NCI-H1417 treated with DMSO at 0.1 percent for 48 hours (cell line): ENCODE results near the gene TCFL5.

Experiments used
- DNase-seq: peaks from one replicate; lab custom pipeline; 2025; lab: John Stamatoyannopoulos, UW

TCFL5 gene

DNA sequence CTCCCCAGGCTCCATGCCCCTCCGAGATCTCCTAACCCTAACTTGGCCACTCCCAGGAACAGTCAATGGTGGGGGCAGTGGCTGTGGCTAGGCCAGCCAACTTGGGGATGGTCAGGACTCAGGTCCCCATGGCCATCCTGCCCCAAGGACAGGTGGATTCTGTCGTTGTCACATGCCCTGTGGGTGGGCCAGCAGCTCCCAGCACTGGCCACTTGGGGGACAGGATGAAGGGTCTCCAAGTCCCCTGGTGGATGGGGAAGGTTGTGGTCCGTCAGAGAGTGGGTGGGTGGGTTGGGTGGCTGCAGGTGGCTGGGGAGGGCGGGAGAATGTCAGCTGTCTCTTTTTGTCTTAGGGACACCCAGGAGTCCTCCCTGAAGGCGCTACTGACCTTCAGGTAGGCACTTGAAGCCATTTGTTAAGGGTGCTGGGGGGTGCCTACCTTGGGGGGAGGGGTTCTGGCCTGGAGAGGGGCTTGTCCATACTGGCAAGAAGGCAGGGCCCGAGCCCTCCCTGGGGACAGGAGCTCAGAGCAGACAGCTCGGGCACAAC is 39.3 kb downstream of the TCFL5 start:
- no peak for DNase-seq

DNA sequence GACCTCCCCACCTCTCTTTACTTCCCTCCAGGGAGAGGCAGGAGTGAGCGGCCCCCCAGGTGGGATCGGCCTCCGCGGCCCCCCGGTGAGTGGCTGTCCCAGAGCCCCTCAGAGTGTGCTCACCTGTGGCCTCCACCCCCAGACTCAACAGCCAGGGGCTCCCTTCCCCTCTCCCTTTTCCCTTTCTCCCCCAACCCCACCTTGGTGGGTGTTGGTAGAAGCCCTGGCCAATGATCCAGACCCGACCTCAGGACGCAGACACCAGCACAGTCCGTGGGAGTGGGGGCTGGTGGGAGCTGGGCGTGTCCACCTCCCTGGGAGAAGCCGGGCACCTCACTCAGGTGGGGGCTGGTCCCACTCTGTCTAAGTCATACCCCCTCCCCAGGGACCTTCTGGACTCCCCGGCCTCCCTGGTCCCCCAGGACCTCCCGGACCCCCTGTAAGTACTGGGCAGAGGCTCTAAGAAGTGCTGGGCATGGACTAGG is 39.9 kb downstream of the TCFL5 start:
- no peak for DNase-seq

DNA sequence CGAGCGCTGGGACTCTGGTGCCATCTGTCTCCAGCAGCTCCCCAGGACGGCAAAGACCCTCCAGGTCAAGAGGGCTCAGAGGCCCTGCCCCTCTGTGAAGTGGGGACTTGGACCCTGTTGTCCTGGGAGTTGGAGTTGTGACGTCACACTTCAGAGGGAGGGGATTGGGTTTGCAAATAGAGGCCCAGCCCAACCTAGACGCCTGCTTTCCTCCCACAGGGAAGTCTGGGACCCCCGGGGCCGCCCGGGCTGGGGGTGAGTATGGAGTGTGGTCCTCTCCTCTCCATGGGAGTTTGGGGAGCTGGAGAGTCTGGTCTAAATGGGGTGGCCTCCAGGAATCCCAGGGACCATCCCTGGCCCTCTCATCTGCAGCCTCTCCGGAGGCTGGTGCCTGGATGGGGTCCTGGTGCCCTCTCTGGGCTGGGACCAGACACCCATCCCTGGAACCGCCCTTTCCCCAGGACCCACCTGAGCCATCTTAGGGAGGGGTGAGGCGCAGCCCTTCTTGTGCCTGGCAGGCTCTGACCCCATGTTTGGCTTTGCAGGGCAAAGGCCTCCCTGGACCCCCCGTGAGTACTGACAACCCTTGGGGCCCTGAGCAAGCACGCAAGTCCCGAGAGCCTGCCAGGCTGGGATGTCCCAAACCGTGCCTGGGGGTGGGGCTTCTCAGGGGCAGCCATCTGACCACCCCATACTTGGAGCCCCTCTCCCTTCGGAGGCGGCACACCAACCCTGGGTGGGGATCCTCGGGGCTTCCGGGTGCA is 40.5 kb downstream of the TCFL5 start:
- no peak for DNase-seq

DNA sequence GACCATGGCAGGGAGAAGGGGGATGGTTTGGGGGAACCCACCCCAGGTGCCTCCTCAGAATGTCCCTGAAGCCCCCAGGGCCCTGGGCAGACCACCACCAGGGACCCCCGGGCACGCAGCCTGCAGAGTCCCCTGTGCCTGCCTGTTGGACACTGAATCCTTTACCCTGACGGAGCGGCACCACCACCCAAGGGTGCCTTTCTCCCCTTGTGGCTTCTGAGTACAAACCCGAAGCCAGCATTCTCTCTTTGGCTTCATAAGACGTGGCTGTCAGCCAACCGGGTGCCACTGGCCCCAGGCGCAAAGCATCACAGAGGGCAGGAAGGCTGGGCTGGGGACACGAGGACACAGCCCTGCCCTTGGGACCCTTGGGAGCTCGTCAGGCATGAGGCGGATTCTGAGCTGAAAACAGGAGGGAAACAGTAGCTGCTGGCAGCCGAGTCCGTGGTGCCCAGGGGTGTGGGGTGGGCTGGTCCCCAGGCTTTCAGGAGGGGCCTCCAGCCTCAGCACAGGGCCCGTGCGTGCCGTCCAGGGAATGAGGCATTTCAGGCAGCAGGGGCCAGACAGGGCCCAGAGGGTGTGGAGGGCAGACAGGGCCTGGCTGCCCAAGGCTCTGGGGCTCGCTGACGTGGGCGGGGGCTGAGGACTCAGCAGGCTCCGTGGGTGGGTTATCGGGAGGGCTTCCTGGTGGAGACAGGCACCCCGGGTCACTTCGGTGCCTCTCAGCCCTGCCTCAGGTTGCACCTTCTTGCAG is 41.2 kb downstream of the TCFL5 start:
- no peak for DNase-seq

DNA sequence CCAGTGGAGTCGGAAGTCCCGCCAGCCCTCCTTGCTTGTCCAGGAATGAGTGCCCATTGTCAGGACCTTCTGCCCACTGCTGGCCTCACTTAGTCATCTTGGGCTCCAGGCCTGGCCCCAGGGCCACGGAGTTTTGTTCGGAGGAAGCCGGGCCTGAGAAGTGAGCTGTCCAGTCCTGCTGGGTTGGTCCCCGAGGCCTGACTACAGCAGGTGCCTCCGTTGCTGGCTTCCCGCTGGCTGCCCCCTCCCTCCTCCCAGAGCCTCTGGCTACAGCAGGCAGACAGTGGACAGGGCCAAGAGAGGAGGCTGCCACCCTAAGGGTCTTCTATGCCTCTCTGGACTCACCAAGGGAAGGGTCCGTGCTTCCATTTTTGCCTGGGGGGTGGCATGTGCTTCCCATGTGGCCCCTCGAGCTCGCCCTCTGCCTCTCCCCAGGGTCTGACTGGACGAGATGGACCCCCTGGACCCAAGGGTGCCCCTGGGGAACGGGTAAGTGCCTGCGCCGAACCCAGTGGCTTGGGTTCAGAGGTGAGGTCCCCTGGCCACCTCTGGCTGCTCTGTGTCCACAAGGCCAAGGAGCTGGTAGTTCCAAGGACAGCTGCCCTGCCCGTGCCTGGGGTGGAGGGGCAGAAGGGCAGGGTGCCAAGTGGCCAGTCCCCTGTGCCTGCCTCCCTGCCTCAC is 42.0 kb downstream of the TCFL5 start:
- DNase-seq = no peak

DNA sequence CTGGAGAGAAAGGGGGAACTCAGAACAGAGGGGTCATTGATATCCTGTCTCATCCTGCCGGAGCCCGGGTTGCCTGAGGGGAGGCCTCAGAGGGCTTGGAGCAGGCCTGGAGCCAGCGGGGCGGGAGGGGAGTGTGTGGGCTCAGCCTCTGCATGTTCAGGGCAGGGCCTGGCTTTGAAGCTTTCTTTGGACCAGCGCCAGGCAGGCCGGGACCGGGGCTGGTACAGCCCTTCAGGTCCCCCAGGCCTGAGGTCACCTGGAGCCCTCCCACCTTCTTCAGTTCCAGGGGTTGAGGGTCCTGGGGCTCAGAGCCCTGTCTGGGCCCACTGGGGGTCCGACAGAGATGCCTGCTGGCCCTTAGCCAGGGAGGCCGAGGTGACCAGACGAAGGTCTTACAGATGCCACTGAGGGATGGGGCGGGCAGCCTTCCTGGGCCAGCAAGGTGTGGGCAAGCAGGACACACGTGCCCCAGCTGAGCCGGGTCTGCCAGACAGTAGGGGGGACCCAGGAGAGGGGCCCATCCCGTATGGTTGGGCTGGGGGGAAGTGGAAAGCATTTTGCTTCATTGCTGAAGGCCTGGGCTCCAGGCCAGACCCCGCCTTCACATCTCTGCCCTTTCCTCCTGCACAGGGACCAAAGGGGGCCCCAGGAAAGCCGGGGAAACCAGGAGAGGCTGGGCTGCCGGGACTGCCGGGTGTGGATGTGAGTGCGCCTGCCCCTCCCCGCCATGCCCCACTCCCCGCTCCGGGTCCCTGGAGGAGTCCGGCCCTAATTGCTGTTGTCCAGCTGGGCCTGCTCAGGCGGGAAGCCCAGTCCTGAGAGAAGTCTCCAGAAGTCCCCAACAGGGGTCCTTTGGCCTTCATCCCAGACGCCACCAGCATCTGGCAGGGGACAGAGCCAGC is 42.8 kb downstream of the TCFL5 start:
- no peak for DNase-seq

DNA sequence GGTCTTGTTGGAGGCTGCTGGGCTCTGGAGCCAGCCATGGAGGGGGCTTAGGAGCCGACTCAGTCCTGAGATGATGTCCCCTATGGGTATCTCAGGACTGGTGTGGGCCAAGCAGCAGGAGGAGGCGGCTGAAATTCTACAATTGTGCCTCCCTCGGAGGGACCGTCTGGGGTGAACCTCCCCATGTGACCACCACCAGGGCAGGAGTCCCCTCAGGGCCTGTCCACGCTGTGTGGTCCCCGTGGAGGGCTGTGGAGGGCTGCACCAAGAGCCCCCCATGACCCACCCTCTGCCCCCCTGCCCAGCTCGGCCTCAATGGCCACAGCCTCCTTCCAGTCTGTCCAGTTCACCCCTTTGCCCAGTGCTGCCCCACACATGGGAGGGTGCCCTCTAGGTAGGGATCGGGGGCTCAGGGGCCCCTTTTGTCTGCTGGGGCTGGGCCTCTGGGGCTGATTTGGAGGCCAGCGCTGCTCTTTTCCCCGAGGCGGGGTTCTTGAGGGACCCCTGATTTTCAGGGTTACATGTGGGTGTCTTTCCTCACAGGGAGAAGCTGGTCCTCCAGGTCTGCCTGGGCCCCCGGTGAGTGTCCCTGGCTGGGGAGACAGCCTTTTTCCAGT is 43.5 kb downstream of the TCFL5 start:
- no peak for DNase-seq

DNA sequence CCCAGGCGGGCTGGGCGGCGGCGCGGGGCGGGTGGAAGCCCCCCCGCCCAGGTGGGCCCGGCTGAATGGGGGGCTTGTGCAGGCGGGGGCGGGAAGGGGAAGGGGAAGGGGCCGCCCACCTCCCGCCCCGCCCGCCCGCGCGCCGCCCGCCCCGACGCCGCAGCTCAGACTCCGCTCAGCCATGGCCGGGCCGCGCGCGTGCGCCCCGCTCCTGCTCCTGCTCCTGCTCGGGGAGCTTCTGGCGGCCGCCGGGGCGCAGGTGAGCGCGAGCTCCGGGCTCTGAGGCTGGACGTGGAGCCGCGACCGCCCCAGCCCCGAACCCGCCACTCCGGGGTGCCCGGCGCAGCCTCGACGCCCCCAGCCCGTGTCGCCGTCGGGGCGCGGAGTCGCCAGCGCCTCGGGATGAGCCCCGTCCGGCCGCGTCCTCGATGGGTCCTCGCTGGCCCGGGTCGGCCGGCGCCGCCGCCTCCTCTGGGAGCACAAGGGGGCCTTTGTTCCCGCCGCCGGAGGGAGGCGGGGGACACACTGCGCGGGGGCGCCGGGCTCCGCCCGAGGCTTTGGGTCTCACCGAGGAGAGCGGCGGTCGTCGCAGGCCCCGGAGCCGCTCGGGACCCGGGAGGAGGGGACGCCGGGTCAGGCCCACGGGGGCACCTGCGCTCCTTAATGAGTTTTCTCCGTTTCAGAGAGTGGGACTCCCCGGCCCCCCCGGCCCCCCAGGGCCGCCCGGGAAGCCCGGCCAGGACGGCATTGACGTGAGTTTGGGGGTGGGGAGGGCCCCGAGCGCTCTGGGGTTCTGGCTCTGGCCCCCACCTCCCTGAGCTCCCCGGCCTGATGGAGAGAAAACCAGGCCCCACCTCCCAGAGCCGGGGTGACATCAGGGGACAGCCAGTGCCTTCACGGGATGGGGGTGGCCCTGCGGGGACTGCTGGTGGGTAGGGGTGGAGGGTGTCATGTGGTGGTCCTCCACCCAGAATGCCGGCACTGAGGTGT is 44.4 kb downstream of the TCFL5 start, which contains the start of gene COL9A3:
Gene COL9A3, plus strand, starts transcription at position 167 of the 990 bp plus-strand sequence. Its CDS starts 15 bp downstream, at position 182.
- no peak for DNase-seq

DNA sequence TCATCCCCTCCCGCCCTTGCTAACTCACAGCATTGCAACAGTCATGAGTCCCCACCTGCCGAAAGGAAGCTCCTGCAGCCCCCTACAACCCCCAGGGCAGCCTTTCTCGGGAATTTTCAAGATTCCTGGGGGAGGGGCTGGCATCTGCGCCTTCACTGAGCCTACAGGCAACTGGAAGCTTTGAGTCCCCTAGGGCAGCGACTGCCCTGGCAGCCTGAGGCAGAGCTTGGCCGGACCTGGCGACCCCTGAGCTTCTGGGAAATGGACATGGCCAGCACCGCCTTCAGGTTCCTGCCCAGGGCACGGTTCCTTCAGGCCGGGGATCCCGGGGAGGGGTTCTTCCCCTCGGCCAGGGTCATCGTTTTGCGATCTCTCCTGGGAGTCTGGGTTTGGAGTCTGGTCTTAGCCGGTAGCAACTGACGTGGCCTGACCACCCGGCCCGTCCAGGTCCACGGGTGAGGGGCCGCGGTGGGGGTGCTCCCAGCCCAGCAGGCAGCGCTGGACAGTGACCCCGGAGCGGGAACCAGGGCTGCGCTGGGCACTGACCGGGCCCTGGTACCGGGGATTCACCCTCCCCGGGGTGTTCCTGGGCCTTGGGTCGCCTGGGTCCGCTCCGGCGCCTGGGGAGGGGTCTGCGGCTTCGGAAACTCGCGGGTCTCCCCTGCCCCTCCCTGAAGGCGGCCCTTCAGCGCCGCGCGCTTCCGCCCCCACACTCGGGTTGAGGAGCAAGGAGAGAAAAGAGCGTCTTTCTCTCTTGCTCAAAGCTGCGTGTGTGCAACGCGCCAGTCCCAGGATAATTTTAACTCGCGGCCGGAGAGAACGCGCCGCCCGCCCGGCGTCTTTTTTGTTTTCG is 45.4 kb downstream of the TCFL5 start:
- DNase-seq = no peak

DNA sequence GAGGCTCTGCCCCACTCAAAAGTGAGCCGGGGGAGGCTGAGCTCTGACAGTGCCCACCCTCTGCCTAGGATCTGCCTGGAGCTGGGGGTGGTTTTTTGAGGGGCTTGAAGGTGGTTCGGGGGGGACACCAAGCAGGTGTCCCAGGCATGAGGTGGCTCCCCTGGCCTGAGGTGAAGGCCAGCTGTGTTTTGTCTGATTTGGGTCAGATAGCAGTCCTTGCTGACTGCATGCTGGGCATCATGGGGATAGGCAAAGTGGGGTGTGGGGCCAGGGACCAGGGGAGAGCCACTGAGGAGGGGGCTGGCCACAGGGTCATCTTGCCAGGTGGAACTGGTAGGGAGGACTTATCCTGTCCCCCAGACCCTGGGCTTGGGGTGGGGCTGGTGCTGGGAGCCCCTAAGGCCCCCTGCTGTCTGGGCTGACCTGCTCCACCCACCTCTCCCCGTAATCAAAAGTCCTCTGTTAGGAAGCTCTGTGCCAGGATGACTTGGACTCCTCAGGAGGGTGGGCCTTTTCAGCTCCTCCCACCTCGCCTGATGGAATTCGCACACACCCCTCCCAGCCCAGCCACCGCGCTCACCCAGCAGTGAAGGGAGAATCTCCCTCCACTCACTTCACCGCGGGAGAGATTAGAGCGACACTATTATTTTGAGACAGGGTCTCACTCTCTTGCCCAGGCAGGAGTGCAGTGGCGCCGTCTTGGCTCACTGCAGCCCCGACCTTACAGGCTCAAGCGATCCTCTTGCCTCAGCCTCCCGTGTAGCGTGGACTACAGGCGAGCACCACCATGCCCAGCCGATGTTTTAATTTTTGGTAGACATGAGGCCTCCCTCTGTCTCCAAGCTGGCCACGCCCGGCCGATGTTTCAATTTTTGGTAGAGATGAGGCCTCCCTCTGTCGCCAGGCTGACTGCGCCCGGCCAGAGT is 46.3 kb downstream of the TCFL5 start:
- no peak for DNase-seq

DNA sequence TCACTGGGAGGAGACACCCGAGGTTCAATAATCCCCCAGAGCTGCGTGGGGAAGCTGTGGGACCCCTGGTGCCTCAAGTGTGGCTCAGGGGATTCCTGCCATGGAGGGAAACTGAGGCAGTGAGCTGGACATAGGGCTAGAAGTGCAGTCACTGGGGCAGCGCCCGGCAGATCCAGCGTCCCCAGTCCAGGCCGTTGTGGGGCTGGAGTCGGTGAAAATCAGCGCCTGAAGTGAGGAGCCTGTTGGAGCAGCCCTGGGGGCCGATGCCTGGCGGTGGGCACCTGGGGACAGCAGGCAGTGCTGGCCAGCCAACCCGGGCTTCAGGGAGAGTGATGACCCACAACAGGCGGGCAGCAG is 46.9 kb downstream of the TCFL5 start:
- no peak for DNase-seq

DNA sequence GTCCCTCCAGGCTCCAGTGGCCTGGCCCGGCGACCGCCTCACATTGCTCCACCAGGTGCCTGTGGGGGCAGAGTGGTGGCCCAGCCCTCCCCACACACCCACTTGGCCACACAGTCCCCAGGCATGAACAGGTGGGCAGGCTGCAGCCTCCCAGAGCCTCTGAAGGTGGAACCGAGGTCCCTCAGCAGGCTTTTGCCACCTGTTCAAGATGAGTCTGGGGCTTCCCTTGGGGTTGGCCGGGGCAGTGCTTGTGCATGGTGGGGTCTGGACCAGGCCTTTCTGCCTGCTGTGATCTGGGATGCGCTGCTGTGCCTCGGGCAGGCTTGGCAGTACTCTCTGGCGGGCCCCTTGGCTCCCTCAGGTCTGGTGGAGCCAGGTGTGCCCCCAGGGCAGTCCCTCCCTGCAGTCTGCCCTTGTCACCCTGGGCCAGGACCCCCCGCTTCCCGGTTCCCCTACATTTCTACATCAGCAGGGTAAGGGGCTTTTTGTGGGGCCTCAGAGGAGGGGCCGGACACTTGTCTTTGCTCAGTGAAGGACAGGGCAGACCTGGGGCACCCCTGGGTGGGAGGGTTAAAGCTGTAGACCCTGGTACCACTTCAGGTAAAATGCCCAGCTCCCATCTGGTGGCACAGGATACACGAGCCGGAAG is 47.4 kb downstream of the TCFL5 start:
- DNase-seq = no peak

DNA sequence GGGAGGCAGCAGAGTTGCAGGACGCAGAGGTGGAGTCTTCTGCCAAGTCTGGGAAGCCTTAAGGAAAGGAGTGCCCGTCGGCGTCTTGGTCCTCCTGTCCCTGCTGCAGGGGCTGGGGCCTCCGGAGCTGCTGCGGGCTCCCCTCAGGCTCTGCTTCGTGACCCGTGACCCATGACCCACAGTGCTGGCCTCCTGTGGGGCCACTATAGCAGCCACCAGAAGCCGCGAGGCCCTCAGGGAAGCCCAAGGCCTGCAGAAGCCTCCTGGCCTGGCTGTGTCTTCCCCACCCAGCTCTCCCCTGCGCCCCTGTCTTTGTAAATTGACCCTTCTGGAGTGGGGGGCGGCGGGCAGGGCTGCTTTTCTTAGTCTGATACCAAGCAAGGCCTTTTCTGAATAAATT is 48.0 kb downstream of the TCFL5 start:
- no peak for DNase-seq

DNA sequence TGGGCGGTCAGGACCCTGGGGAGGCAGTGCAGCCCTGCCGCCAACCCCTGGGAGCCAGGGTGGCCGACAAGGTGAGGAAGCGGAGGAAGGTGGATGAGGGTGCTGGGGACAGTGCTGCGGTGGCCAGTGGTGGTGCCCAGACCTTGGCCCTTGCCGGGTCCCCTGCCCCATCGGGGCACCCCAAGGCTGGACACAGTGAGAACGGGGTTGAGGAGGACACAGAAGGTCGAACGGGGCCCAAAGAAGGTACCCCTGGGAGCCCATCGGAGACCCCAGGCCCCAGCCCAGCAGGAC is 48.8 kb downstream of the TCFL5 start:
- no peak for DNase-seq

DNA sequence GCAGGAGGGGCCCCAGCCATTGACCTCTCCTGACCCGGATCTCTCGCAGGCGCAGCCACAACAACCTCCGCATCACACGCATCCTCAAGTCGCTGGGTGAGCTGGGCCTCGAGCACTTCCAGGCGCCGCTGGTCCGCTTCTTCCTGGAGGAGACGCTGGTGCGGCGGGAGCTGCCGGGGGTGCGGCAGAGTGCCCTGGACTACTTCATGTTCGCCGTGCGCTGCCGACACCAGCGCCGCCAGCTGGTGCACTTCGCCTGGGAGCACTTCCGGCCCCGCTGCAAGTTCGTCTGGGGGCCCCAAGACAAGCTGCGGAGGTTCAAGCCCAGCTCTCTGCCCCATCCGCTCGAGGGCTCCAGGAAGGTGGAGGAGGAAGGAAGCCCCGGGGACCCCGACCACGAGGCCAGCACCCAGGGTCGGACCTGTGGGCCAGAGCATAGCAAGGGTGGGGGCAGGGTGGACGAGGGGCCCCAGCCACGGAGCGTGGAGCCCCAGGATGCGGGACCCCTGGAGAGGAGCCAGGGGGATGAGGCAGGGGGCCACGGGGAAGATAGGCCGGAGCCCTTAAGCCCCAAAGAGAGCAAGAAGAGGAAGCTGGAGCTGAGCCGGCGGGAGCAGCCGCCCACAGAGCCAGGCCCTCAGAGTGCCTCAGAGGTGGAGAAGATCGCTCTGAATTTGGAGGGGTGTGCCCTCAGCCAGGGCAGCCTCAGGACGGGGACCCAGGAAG is 49.3 kb downstream of the TCFL5 start:
- no peak for DNase-seq

DNA sequence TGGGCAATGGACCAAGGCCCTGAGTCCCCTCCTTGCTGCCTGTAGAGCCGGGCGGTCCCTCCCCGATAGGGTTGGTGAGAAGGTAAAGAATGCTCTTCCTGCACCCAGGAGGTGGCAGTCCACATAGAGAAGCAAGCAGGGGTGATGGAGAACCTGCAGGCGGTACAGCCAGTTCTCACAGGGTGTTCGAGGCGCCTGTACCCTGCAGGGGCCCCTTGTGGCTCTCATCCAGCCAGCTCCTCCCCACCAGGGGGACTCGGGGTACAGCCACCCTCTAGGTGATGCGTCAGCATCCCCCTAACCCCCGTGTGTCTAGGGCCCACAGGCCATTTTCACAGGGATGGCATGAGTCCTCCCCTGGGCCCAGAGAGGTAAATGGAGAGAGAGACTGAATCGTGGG is 49.9 kb downstream of the TCFL5 start:
- no peak for DNase-seq

DNA sequence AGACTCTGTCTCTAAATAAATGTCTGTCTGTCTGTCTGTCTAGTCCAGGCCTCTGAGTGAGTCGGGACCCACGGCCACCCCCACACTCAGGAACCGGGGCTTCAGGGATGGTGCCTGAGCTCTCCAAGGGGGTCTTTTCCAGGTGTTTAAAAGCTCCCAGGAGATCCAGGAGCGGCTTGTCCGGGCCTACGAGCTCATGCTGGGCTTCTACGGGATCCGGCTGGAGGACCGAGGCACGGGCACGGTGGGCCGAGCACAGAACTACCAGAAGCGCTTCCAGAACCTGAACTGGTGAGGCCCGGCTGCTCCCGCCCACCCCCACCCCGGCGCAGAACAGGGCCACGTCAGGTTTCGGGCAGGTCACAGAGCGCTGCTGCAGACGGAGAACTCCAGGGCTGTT is 50.3 kb downstream of the TCFL5 start:
- DNase-seq = no peak
